HepG2 (cell line): Measurements from ENCODE around the gene PEX13. TPM values are rescaled to one million over a fixed set of nuclear protein-coding genes. Genes with fewer than 3 reads are reported as not detected.

ENCODE experiments used
- BCL6 ChIP-seq: IDR thresholded peaks from 2 replicates; pipeline ENCODE4 v1.6.1; 2016; ENCODE audit warnings: missing genetic modification reagents, missing compliant biosample characterization
- DMAP1 ChIP-seq: IDR thresholded peaks from 2 replicates; pipeline ENCODE4 v1.6.1; 2016
- HMG20A ChIP-seq: IDR thresholded peaks from 2 replicates; pipeline ENCODE4 v1.6.1; 2016; ENCODE audit warnings: borderline replicate concordance
- MAFK ChIP-seq, 2 experiments: IDR thresholded peaks in 1 of 2; conservative IDR thresholded peaks in 1 of 2; 2 replicates each; pipeline ENCODE4 v1.6.1; 2011; ENCODE audit warnings: improper control_type of control experiment in 2 of 2, low read length in 2 of 2
- MTA1 ChIP-seq: sonication (generic); formaldehyde crosslinking; IDR thresholded peaks from 2 replicates; pipeline ENCODE4 v1.4.0; 2020; ENCODE audit warnings: missing genetic modification reagents, mild to moderate bottlenecking, borderline replicate concordance
- NFE2 ChIP-seq: sonication (generic); formaldehyde crosslinking; IDR thresholded peaks from 2 replicates; pipeline ENCODE4 v1.4.0; 2020; ENCODE audit warnings: missing genetic modification reagents
- PAF1 ChIP-seq: IDR thresholded peaks from 2 replicates; pipeline ENCODE4 v1.6.1; 2016; ENCODE audit warnings: missing genetic modification reagents, missing compliant biosample characterization
- RNF2 ChIP-seq: fragments of 450-650 bp; conservative IDR thresholded peaks from 2 replicates; pipeline ENCODE4 v1.6.1; 2016; ENCODE audit warnings: low read depth
- SETDB1 ChIP-seq: sonication (generic); formaldehyde crosslinking; IDR thresholded peaks from 2 replicates; pipeline ENCODE4 v1.5.1; 2020; ENCODE audit warnings: missing genetic modification reagents, mild to moderate bottlenecking, borderline replicate concordance
- TAF15 ChIP-seq: fragments of 200-400 bp; formaldehyde crosslinking; IDR thresholded peaks from one replicate; pipeline ENCODE4 v1.6.1; 2018; ENCODE audit warnings: mild to moderate bottlenecking, low read depth, low read length; ENCODE audit not compliant: poor library complexity, severe bottlenecking
- TOPORS ChIP-seq: sonication (generic); formaldehyde crosslinking; IDR thresholded peaks from 2 replicates; pipeline ENCODE4 v1.8.0; 2023; ENCODE audit warnings: mild to moderate bottlenecking, missing genetic modification reagents
- XBP1 ChIP-seq: sonication (generic); formaldehyde crosslinking; IDR thresholded peaks from 2 replicates; pipeline ENCODE4 v1.5.0; 2020; ENCODE audit warnings: missing genetic modification reagents
- ZMYM2 ChIP-seq: sonication (generic); formaldehyde crosslinking; IDR thresholded peaks from 2 replicates; pipeline ENCODE4 v1.8.0; 2022; ENCODE audit warnings: mild to moderate bottlenecking, missing genetic modification reagents
- ZNF263 ChIP-seq: sonication (generic); formaldehyde crosslinking; IDR thresholded peaks from 2 replicates; pipeline ENCODE4 v1.4.0; 2020; ENCODE audit warnings: missing genetic modification reagents
- ZNF556 ChIP-seq: sonication (generic); formaldehyde crosslinking; IDR thresholded peaks from 2 replicates; pipeline ENCODE4 v1.4.0; 2020; ENCODE audit warnings: mild to moderate bottlenecking, missing genetic modification reagents, borderline replicate concordance
- ZNF766 ChIP-seq: sonication (generic); formaldehyde crosslinking; IDR thresholded peaks from 2 replicates; pipeline ENCODE4 v1.5.0; 2020; ENCODE audit warnings: missing genetic modification reagents, borderline replicate concordance
- polyA plus RNA-seq, 8 experiments: library from polyadenylated mRNA; depleted of rRNA in 3 of 8; stranded (reverse) in 7 of 8; unstranded in 1 of 8; fragments of >200 nt; fragmentation: Illumina TruSeq in 4 of 8; extraction: Trizol in 4 of 8; gene quantifications; 2 replicates each; pipeline versions ENCODE4 v1.2.1 to v1.2.3, GENCODE V29; 2011 to 2016; ENCODE audit warnings: low read depth in 4 of 8, missing spikeins in 1 of 8, mixed read lengths in 1 of 8; ENCODE audit not compliant: insufficient read depth in 1 of 8
- total RNA-seq, 5 experiments: library from RNA; depleted of rRNA; stranded (reverse); fragments of >200 nt; fragmentation: Illumina TruSeq; extraction: Trizol; gene quantifications; 2 replicates each; pipeline ENCODE4 v1.2.3, GENCODE V29; 2016; ENCODE audit warnings: low read depth in 1 of 5
- TF ChIP-seq, protein P1 (sequence below): sonication (generic); formaldehyde crosslinking; IDR thresholded peaks from 2 replicates; pipeline ENCODE4 v1.4.0; 2020; ENCODE audit warnings: missing genetic modification reagents, borderline replicate concordance
- TF ChIP-seq, protein P2 (sequence below): sonication (generic); formaldehyde crosslinking; conservative IDR thresholded peaks from 2 replicates; pipeline ENCODE4 v1.8.1; 2023; ENCODE audit warnings: missing genetic modification reagents
- TF ChIP-seq, protein P3 (sequence below): sonication (generic); formaldehyde crosslinking; IDR thresholded peaks from 2 replicates; pipeline ENCODE4 v1.4.0; 2020; ENCODE audit warnings: missing genetic modification reagents
- TF ChIP-seq, protein P4 (sequence below): sonication (generic); formaldehyde crosslinking; IDR thresholded peaks from 2 replicates; pipeline ENCODE4 v1.4.0; 2020; ENCODE audit warnings: missing genetic modification reagents

Gene PEX13
- total and polyA plus RNA-seq, 2 of the 13 experiments (the other 11 are each of a cell fraction or from before 2014, with no cell fraction given) = 47.9 to 75.9 TPM

DNA sequence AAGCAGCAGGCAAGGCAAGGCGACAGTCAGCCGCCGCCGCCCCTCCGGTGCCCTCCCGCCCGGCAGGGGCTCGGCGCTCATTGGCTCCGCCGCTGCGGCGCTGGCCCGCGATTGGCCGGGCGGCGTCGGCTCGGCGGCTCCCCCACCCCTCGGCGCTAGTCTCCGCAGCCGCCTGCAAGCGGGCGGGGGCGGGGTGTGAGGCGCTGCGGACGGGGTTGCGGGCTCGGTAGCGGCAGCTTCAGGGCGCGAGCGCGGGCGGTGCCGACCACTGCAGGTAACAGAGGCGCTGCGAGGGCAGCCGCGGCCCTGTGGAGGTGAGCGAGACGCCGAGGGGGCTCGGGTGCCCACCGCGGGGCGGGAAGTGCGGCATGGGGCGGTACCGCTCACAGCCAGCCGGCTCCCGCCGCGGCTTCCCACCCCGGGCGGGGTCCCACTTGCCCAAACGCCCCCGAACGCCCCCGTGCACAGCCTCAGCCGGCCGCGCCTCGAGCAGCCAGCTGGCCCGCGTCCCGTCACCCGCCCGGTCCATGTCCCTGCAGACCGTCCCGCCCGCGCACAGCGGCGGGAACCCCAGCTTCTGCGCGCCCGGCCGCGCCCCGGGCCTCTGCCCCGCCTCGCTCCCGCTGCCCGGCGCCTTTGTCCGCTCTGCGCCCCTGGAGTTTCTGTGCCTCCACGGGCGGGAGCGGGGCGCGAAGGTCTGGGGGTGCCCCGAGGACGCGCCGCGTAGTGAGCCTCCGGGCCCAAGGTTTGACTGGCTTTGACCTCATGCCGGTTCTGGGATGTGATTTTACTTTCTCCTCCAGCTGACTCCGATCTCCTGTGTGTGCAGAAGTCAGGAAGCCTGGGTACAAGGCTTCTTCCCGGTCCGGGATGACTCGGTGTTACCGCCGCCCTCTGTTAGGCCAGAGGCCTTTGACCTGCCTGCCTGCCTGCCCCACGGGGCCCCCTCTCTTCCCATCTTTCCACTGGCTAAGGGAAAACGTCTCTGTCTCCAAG, 48.5 kb downstream of the PEX13 start, which contains the start of gene SANBR (continued):
- TF ChIP-seq, protein P1, sequence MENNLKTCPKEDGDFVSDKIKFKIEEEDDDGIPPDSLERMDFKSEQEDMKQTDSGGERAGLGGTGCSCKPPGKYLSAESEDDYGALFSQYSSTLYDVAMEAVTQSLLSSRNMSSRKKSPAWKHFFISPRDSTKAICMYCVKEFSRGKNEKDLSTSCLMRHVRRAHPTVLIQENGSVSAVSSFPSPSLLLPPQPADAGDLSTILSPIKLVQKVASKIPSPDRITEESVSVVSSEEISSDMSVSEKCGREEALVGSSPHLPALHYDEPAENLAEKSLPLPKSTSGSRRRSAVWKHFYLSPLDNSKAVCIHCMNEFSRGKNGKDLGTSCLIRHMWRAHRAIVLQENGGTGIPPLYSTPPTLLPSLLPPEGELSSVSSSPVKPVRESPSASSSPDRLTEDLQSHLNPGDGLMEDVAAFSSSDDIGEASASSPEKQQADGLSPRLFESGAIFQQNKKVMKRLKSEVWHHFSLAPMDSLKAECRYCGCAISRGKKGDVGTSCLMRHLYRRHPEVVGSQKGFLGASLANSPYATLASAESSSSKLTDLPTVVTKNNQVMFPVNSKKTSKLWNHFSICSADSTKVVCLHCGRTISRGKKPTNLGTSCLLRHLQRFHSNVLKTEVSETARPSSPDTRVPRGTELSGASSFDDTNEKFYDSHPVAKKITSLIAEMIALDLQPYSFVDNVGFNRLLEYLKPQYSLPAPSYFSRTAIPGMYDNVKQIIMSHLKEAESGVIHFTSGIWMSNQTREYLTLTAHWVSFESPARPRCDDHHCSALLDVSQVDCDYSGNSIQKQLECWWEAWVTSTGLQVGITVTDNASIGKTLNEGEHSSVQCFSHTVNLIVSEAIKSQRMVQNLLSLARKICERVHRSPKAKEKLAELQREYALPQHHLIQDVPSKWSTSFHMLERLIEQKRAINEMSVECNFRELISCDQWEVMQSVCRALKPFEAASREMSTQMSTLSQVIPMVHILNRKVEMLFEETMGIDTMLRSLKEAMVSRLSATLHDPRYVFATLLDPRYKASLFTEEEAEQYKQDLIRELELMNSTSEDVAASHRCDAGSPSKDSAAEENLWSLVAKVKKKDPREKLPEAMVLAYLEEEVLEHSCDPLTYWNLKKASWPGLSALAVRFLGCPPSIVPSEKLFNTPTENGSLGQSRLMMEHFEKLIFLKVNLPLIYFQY (CRISPR knock-in tag) = no peak; the same call in 1 of the 2 replicates
- TF ChIP-seq XBP1 (no peak), BCL6 (0 out of 2 replicates have a peak, but pooled peaks have one; percentile 33), MAFK (conservative IDR thresholded peaks at IDR 0.05 in 1 of 2, IDR thresholded peaks at IDR 0.05 in 1 of 2; ENCODE audit: low read length in 2 of 2) (no peak), ZMYM2 (CRISPR knock-in tag) (no peak), NFE2 (no peak), ZNF556 (CRISPR knock-in tag) (peak; percentile 32; the same call in 1 of the 2 replicates), ZNF263 (CRISPR knock-in tag) (0 out of 2 replicates have a peak, but pooled peaks have one; percentile 48), HMG20A (CRISPR knock-in tag) (no peak), MTA1 (peak; percentile 72; the same call in 1 of the 2 replicates), SETDB1 (CRISPR knock-in tag) (no peak), DMAP1 (CRISPR knock-in tag) (peak; percentile 77; the same call in 1 of the 2 replicates), PAF1 (CRISPR knock-in tag) (no peak), ZNF766 (peak; percentile 41; the same call in 1 of the 2 replicates), RNF2 (peak; percentile 80; the same call in 1 of the 2 replicates), TAF15 (no peak), TOPORS (no peak; the same call in 1 of the 2 replicates)
- TF ChIP-seq, protein P2, sequence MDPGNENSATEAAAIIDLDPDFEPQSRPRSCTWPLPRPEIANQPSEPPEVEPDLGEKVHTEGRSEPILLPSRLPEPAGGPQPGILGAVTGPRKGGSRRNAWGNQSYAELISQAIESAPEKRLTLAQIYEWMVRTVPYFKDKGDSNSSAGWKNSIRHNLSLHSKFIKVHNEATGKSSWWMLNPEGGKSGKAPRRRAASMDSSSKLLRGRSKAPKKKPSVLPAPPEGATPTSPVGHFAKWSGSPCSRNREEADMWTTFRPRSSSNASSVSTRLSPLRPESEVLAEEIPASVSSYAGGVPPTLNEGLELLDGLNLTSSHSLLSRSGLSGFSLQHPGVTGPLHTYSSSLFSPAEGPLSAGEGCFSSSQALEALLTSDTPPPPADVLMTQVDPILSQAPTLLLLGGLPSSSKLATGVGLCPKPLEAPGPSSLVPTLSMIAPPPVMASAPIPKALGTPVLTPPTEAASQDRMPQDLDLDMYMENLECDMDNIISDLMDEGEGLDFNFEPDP (CRISPR knock-in tag) = no peak
- TF ChIP-seq, protein P3, sequence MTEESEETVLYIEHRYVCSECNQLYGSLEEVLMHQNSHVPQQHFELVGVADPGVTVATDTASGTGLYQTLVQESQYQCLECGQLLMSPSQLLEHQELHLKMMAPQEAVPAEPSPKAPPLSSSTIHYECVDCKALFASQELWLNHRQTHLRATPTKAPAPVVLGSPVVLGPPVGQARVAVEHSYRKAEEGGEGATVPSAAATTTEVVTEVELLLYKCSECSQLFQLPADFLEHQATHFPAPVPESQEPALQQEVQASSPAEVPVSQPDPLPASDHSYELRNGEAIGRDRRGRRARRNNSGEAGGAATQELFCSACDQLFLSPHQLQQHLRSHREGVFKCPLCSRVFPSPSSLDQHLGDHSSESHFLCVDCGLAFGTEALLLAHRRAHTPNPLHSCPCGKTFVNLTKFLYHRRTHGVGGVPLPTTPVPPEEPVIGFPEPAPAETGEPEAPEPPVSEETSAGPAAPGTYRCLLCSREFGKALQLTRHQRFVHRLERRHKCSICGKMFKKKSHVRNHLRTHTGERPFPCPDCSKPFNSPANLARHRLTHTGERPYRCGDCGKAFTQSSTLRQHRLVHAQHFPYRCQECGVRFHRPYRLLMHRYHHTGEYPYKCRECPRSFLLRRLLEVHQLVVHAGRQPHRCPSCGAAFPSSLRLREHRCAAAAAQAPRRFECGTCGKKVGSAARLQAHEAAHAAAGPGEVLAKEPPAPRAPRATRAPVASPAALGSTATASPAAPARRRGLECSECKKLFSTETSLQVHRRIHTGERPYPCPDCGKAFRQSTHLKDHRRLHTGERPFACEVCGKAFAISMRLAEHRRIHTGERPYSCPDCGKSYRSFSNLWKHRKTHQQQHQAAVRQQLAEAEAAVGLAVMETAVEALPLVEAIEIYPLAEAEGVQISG (CRISPR knock-in tag) = peak; percentile 83
- TF ChIP-seq, protein P4, sequence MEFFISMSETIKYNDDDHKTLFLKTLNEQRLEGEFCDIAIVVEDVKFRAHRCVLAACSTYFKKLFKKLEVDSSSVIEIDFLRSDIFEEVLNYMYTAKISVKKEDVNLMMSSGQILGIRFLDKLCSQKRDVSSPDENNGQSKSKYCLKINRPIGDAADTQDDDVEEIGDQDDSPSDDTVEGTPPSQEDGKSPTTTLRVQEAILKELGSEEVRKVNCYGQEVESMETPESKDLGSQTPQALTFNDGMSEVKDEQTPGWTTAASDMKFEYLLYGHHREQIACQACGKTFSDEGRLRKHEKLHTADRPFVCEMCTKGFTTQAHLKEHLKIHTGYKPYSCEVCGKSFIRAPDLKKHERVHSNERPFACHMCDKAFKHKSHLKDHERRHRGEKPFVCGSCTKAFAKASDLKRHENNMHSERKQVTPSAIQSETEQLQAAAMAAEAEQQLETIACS (CRISPR knock-in tag) = no peak; the same call in 1 of the 2 replicates
